Amniotic stem cell (primary cell): Measurements from ENCODE around the gene KCNA5.

ENCODE experiments used
- DNase-seq: peaks from one replicate; lab custom pipeline; 2025; lab: John Stamatoyannopoulos, UW

KCNA5 gene

DNA sequence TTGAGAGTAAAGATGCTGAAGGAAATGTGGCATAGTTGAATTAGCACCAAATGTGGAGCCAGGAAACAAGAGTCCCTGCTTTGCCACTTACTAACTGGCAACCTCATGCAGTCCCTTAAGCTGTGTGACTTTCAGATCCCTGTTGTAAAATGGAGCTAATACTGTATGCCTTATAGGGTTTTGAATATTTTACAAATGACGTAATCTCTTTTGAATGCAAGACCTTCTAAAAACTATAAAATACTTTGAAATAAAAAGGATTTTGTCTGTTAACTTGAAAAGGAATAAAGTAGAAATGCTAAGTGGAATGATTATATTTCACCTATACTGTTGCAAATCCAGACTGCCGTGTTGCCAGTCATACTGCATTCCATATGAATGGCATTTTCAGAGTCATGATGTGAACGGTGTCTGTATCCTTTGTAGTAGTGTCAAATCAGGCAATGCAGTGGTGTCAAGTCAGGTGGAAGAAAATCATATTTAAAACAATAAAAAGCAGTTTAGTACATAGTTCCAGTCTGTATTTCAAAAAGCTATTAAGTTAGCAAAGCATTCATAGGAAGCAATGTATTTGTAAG, 21.3 kb downstream of the KCNA5 start:
- no peak for DNase-seq

GRCh38 chr12:5066251-5066650, 22.6 kb downstream of the KCNA5 start:
- no peak for DNase-seq

- DNase-seq = no peak
These were observed 24.4 kb downstream of the KCNA5 start for GRCh38 chr12:5068126-5068525.

DNA sequence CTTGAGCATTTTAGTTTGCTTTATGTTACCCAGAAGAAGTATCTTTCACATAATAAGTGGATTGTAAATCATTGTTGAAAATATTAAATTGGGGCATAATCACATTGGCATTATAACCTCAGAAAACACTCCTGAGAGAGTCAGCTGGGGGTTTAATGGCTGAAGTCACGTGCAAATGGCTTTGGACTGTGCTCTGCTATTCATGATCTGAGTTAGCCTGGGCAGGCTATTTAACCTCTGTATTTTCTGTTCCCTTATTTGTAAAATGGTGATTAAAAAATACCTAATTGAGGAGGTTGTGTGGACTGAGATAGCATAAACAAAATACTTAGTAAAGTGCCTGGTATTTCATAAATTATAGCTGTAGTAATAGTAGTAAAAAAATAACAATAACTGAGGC, 24.9 kb downstream of the KCNA5 start:
- DNase-seq = no peak

GRCh38 chr12:5070090-5070489, 26.4 kb downstream of the KCNA5 start:
- no peak for DNase-seq

GRCh38 chr12:5071496-5071895, 27.8 kb downstream of the KCNA5 start:
- DNase-seq = no peak

DNA sequence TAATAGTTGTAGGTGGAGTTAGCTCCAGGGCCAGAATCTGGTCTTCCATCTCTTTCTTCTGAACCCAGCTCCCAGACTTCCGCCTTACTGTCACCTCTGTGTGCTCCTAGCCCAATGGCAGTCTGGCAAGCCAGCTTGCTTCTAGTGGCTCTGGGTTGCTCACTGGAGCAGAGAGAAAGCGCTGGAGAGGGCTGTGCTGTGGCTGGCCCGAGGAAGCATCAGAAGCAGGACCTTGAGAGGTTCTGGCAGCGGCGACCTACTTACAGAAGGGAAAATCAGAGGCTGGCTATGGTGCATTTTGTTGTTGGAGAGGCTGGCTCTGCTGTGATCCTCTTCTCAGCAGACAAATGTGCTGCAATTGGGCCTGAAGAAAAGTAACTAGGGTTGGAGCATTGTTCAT, 28.6 kb downstream of the KCNA5 start:
- DNase-seq = no peak

- no peak for DNase-seq
These were observed 29.4 kb downstream of the KCNA5 start for GRCh38 chr12:5073054-5073453.

DNA sequence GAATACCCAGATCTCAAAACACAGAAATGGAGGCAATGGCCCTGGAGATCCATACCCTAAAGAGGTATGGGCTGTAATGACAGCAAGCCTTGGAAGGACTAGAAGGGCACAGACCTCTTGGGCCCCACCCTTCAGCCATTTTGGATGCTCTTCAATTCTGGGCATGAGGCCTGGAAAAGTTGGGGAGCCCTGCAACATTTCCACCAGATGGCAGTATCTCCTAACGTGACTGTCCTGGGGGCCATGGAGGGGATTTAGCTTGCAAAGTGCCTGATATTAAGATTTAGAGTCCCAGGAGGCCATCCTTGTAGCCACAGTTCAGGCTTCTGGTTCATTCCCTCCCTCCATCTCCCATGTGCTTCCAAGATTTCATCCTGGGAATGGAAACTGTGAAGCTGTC, 30.2 kb downstream of the KCNA5 start:
- DNase-seq = no peak

GRCh38 chr12:5076761-5077160, 33.1 kb downstream of the KCNA5 start:
- DNase-seq = no peak

DNA sequence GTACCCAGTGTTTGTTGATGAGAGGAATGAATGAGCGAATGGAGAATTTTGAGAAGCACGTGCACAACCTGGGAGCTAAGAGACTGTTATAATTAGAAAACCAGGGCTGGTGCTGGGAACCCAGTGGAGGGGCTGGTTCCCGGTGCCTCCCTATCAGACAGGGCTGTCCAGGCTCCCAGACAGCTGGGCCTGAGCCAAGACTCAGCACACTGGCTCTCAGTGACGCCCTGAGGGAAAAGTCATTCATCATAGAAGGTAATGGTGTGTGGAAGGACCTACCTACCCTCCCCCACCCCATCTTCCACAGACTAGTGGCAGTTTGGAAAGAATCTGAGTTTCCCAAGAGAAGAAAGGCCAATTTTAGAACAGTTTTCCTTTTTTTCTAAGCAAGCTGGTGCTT, 34.7 kb downstream of the KCNA5 start:
- no peak for DNase-seq

DNA sequence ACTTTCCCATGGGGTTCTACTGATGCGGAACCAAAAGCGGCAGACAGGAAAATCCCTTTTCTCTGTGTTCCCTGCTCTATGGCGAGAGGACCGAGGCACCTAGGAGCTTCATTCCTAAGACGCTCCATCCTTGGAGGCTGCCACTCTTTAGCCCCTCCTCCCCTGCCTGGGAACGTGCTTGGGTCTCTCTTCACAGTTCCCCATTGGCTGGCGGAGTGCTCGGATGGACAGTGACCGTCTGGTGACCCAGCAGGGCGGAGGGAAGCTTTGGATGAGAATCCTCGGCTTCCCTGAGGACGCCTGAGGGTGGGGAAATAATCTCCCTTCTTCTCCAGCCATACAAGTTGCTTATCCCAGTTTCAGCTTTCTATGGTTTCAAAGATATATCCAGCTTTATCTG, 37.3 kb downstream of the KCNA5 start:
- DNase-seq = no peak

GRCh38 chr12:5083955-5084849, 40.5 kb downstream of the KCNA5 start:
- peak; percentile 20 for DNase-seq

DNA sequence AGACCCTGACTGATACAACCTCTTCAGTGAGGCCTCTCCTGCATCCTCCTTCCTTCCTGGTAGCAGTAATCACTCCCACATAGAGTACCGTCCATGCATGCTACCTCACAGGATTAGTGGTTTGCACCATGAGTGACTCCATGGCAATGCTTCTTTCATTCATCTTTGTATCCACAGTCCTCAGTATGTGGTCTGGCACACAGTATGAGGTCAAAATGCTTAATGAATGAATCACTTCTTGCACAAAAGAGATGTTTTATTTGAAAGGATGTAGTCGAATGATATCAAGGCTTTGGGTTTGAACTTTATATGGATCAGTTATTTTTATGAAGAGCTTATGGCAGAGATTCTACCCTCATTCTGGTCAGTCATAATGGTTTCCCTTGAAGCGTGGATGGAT, 42.2 kb downstream of the KCNA5 start:
- peak; percentile 20 for DNase-seq

DNA sequence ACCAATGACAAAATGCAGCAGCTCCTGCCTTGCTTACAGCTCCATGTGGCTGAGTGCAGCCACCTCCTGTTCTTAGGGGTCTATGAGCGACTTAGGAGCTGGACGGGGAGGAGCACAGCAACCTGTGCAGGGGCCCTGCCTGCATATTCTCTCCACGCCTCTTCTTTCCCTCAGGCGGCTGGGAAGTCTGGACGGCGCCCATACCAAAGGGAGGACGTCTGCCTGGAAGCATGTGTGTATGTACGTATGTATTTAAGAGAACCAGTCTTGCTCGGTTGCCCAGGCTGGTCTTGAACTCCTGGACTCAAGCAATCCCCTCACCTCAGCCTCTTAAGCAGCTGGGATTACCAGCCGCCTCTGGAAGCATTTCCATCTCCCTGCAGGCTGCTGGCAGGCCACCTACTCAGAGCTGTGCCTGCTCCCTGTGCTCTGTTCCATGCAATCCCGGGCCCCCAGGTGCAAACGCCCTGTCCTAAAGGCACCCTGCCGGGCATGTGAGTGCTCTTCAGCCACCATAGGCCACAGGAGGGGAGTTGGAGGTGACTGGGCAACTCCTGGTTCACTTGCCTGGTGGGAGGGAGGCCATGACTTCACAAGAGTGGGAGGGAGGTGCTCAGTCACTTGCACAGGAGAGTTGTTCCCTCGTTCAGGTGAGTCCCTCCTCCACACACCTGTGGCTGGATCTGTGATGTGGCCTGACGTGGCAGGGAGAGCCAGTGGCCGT, 44.3 kb downstream of the KCNA5 start:
- no peak for DNase-seq

DNA sequence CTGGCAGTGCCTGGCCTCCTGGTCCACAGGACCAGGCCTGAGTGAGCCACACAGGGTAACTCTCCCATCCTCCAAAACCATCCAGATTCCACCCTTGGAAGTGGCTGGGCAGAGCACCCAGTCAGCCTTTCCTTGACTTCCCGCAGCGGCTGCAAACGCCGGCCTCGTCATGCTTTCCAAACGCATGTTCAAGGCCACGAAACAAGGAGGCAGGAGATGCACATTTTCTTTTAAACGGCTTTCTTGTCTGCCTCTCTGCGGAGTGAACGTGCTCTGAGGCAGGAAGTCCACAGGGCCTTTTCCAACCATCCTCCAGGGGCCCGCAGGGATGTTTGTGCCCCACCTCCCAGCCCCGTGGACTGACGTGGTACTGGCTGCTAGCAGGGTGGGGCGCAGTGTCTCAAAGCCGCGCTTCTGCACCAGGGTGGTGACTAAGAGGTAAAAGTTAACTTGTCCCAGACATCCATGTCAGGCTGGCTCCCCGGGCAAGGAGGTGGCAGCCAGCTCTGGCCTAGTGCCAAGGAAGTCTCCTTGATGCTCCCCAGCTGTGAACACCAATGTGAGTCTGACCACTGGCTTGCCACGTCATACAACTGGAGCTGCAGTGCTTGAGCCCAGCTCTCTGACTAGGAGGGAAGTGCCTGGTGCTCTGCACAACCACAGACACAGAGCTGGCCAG, 45.0 kb downstream of the KCNA5 start:
- peak; percentile 42 for DNase-seq

DNA sequence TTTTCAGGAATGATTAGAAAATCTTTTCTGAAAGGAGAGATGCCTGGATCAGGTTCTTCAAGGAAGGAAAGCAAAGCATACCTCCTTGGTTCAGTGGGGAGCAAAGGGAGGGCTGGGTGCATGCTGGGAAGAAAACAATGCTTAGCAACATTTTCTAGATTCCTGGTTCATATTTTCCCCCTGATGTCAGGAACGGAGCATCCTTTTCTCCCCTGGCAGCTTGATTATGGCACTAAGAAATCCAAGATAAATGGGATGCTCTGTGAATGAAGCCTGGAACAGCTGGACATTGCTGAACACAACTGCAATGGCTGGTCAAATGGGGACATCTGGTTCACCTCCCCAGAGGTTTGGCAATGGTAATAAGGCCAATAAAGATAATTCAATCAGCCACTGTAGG, 50.9 kb downstream of the KCNA5 start:
- no peak for DNase-seq

DNA sequence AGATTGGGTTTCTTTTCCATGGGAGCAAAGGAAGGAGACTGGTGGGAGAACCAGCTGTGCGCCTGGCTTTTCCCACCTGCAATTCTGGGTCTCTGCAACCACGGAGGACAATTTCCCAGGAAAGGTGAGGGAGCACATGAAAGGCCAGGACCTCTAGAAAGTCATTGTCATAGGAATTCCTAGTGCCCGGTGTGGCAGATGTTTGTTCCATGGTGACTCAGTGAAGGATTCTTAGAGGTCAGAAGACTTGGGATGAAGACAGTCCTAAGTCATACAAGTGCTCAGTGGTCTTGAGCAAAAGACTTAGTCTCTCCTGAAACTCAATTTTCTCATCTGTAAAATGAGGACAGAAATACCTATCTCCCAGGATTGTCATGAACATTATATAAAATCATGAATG, 51.3 kb downstream of the KCNA5 start:
- DNase-seq = no peak
